PC-9 (cell line): ENCODE data around the gene MAMSTR.

Experiments used
- CTCF ChIP-seq: fragments of 200-600 bp; sonication (generic); conservative IDR thresholded peaks from 2 replicates; pipeline ENCODE4 v1.6.1; 2017; ENCODE audit warnings: mixed run types, antibody characterized with exemption, mild to moderate bottlenecking, moderate library complexity
- EZH2 ChIP-seq: fragments of 200-600 bp; sonication (generic); IDR thresholded peaks from 2 replicates; pipeline ENCODE4 v1.8.0; 2017; ENCODE audit warnings: antibody characterized with exemption, low read depth

GRCh38 chr19:48668332-48668731, 51.2 kb downstream of the MAMSTR start:
- TF ChIP-seq CTCF (no peak), EZH2 (no peak)
